ENCODE data around the gene ZBTB24.
"Not testable (repeated sequence)": the region's sequence is repeated elsewhere in the genome, so short reads cannot be mapped to it uniquely, and the experiment has no call there.

The ZBTB24 gene

GRCh38 chr6:109482905-109483734, at the start of gene ZBTB24:
Gene ZBTB24, minus strand, starts transcription at chr6:109483219. Its CDS starts 1,193 bp downstream, at chr6:109482026.
- peak; percentile 92 for DNase-seq

- DNase-seq = no peak
Observed at GRCh38 chr6:109531446-109531845, 48.4 kb upstream of the ZBTB24 start.

- DNase-seq = no peak
Observed at GRCh38 chr6:109527989-109528388, 45.0 kb upstream of the ZBTB24 start.

GRCh38 chr6:109526905-109527628, 44.0 kb upstream of the ZBTB24 start:
- DNase-seq = peak; percentile 72

- DNase-seq = no peak
Observed at GRCh38 chr6:109524129-109524528, 41.1 kb upstream of the ZBTB24 start.

- no peak for DNase-seq
Observed at GRCh38 chr6:109523478-109523877, 40.5 kb upstream of the ZBTB24 start.

- DNase-seq = no peak
Observed at GRCh38 chr6:109521080-109521479, 38.1 kb upstream of the ZBTB24 start.

- DNase-seq = not testable (repeated sequence)
Observed at GRCh38 chr6:109519647-109520046, 36.6 kb upstream of the ZBTB24 start.

- DNase-seq = no peak
Observed at GRCh38 chr6:109516929-109517328, 33.9 kb upstream of the ZBTB24 start.

GRCh38 chr6:109515781-109516409, 32.9 kb upstream of the ZBTB24 start:
- DNase-seq = peak; percentile 41

GRCh38 chr6:109514946-109515345, 31.9 kb upstream of the ZBTB24 start:
- DNase-seq = no peak

- no peak for DNase-seq
Observed at GRCh38 chr6:109513571-109514071, 30.6 kb upstream of the ZBTB24 start.

GRCh38 chr6:109512271-109512817, 29.3 kb upstream of the ZBTB24 start:
- no peak for DNase-seq

- no peak for DNase-seq
Observed at GRCh38 chr6:109511832-109512231, 28.8 kb upstream of the ZBTB24 start.

- DNase-seq = no peak
Observed at GRCh38 chr6:109510358-109510757, 27.3 kb upstream of the ZBTB24 start.

GRCh38 chr6:109508166-109508860, 25.3 kb upstream of the ZBTB24 start:
- DNase-seq = no peak

- no peak for DNase-seq
Observed at GRCh38 chr6:109507490-109508072, 24.6 kb upstream of the ZBTB24 start.

- DNase-seq = no peak
Observed at GRCh38 chr6:109506841-109507240, 23.8 kb upstream of the ZBTB24 start.

- no peak for DNase-seq
Observed at GRCh38 chr6:109506314-109506713, 23.3 kb upstream of the ZBTB24 start.

- DNase-seq = no peak
Observed at GRCh38 chr6:109503327-109504224, 20.6 kb upstream of the ZBTB24 start.

GRCh38 chr6:109498936-109499335, 15.9 kb upstream of the ZBTB24 start:
- DNase-seq = no peak

All from CD4-positive, alpha-beta T cell treated with Interleukin-21 for 1 hour (primary cell).